ENCODE results near the gene RNASEH2B.

DNA sequence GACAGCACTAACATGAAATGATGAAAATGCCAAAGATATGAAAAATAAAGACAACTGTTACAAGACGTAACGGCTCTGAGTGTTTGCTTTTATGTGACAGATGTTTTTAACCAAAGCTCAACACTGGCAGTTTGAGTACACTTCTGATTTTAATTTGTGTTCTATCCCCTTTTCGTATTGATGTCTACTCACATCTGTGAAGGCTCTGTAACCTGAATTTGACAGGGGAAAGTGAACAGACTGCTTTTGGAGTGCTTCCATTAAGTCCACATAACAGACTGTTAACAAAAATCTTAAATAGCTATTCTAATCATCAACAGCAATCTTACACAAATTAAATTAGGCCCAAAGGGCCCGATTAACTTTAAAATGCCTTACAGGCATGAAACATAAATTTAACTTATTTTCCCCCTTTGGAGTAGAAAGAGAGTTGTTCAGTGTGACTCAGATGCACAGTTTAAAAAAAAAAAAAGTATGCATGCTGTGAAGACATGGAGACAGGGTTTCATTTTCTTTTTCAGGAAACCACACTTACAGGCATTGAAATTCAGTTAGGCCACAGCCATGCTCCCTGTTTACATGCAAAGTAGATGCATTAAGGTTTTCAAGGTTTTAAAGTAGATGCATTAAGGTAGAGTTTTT is 16.3 kb upstream of the RNASEH2B start:
- no peak for TF ChIP-seq EP300 (IDR thresholded peaks at IDR 0.05)
- TF ChIP-seq, protein P1, sequence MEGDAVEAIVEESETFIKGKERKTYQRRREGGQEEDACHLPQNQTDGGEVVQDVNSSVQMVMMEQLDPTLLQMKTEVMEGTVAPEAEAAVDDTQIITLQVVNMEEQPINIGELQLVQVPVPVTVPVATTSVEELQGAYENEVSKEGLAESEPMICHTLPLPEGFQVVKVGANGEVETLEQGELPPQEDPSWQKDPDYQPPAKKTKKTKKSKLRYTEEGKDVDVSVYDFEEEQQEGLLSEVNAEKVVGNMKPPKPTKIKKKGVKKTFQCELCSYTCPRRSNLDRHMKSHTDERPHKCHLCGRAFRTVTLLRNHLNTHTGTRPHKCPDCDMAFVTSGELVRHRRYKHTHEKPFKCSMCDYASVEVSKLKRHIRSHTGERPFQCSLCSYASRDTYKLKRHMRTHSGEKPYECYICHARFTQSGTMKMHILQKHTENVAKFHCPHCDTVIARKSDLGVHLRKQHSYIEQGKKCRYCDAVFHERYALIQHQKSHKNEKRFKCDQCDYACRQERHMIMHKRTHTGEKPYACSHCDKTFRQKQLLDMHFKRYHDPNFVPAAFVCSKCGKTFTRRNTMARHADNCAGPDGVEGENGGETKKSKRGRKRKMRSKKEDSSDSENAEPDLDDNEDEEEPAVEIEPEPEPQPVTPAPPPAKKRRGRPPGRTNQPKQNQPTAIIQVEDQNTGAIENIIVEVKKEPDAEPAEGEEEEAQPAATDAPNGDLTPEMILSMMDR (IDR thresholded peaks at IDR 0.05): no peak
- no peak for TF ChIP-seq POLR2A (IDR thresholded peaks at IDR 0.05; ENCODE audit: low read depth)

Data from esophagus muscularis mucosa (tissue), 4 donors.